ENCODE measurements around the gene SAP30BP. TPM values are rescaled to one million over a fixed set of nuclear protein-coding genes. Genes with fewer than 3 reads are reported as not detected.

The SAP30BP gene
- total and polyA plus RNA-seq, 2 of the 8 experiments (the other 6 are each of a cell fraction or from before 2014, with no cell fraction given), result 63.3 to 79.9 TPM

DNA sequence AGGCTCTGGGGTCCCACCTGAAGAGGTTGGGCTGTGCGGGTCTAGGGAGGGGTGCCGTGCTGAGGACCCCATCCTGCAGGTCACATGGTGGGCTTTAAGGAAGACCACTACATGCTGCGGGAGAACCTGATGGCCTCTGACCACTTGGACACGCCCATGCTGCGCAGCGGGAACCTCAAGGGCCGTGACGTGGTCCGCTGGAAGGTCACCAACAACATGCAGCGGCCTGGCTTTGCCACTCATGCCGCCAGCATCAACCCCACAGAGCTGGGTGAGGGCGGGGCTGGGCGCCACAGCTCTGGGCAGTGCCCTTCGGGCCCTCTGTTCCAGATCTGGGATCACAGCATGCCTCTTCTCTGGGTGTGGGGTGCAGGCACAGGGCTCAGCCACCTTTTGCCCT, 72.7 kb downstream of the SAP30BP start:
- Histone ChIP-seq H2BK12ac (ENCODE audit: low read depth, low read length) (no peak overlapping the region), H3K23me2 (ENCODE audit: low read depth, low read length) (no peaks in the 10 kb centered on the region), H3K27me3 (replicated peaks in 1 of 4; ENCODE audit: control insufficient read depth in 3 of 4, extremely low read depth in 1 of 4, insufficient read depth in 3 of 4, low read length in 3 of 4) (no peaks in the 10 kb centered on the region), H3K18ac (ENCODE audit: extremely low read depth, low read length) (no peak overlapping the region), H3K4me3 (ENCODE audit: extremely low read depth in 1 of 4, insufficient read depth in 2 of 4, low read depth in 3 of 4, low read length in 4 of 4) (no peak overlapping the region), H3K79me2 (ENCODE audit: control insufficient read depth in 1 of 2, insufficient read depth in 2 of 2, low read length in 2 of 2) (no peaks in the 10 kb centered on the region), H2AK5ac (ENCODE audit: low read depth, low read length) (no peak overlapping the region), H3K4ac (replicated peaks; ENCODE audit: insufficient read length, low read depth, low read length) (no peak overlapping the region), H3K27ac (ENCODE audit: low read depth, low read length) (no peak overlapping the region), H4K5ac (ENCODE audit: insufficient read length, low read depth, low read length) (no peak overlapping the region), H3K9ac (replicated peaks in 1 of 4; ENCODE audit: extremely low read depth in 1 of 4, low read depth in 3 of 4, low read length in 3 of 4) (no peak overlapping the region), H4K8ac (ENCODE audit: extremely low read depth, insufficient read depth, low read length) (no peak overlapping the region), H4K20me1 (replicated peaks in 1 of 2; ENCODE audit: control insufficient read depth in 1 of 2, insufficient read depth in 2 of 2, low read length in 2 of 2) (peaks cover 0 to 2% of the 10 kb centered on the region in 2 experiments), H3K23ac (ENCODE audit: insufficient read length) (no peak overlapping the region), H3K56ac (replicated peaks; ENCODE audit: insufficient read length, low read depth, low read length) (no peak overlapping the region), H4K91ac (replicated peaks; ENCODE audit: insufficient read length, low read length) (no peak overlapping the region), H3K36me3 (ENCODE audit: control insufficient read depth in 2 of 4, insufficient read depth in 4 of 4, low read length in 3 of 4) (no peaks in the 10 kb centered on the region), H2BK5ac (ENCODE audit: low read depth, low read length) (no peak overlapping the region), H3K9me3 (ENCODE audit: insufficient read depth in 2 of 2, low read depth in 1 of 2, low read length in 1 of 2) (no peaks in the 10 kb centered on the region), H2AFZ (ENCODE audit: low read length) (no peak overlapping the region), H2BK15ac (ENCODE audit: low read length) (no peak overlapping the region), H3K4me2 (ENCODE audit: insufficient read depth in 1 of 2, low read depth in 2 of 2, low read length in 2 of 2) (no peak overlapping the region), H3K4me1 (replicated peaks in 1 of 4; ENCODE audit: control insufficient read depth in 3 of 4, insufficient read depth in 4 of 4, low read length in 3 of 4) (no peaks in the 10 kb centered on the region), H3K79me1 (ENCODE audit: low read depth, low read length) (no peaks in the 10 kb centered on the region), H3K14ac (ENCODE audit: insufficient read length) (no peak overlapping the region), H2BK120ac (replicated peaks; ENCODE audit: low read depth, low read length) (no peak overlapping the region), H2BK20ac (ENCODE audit: low read length) (no peak overlapping the region)
- DNase-seq (ENCODE audit: low read depth in 1 of 2, low spot score in 2 of 2) (no peak), FAIRE-seq (no peak)
- 96% methylated on average over 14 of the region's 14 CpGs; no CpG with 5 or more reads in 1 of the 2 experiments for WGBS, 2 experiments (ENCODE audit: extremely low coverage in 1 of 2, insufficient coverage in 1 of 2, insufficient read length in 1 of 2, insufficient replicate concordance in 2 of 2, low coverage in 1 of 2, low lambda C conversion rate in 2 of 2, missing lambda C conversion rate in 1 of 2)
- POLR2A ChIA-PET (ENCODE audit: partially characterized antibody), result interaction anchor here (0.7 to 1.5 kb wide), 3 partner anchors 11 to 40 kb away, joined by 3 read pairs; a partner anchor contains a TSS
- CTCF ChIA-PET (ENCODE audit: partially characterized antibody), result interaction anchor here (1.0 to 12.3 kb wide), 6 partner anchors 9 to 103 kb away, joined by 3 to 312 read pairs (median 12); partner anchors contain the start of gene SMIM5
- TF ChIP-seq SAP30 (IDR thresholded peaks at IDR 0.05; ENCODE audit: insufficient read depth, insufficient replicate concordance, low read length) (no peak), YY1 (IDR thresholded peaks at IDR 0.05; ENCODE audit: low read depth, low read length) (no peak), CREB1 (IDR thresholded peaks at IDR 0.05) (no peak), EGR1 (IDR thresholded peaks at IDR 0.05; ENCODE audit: borderline replicate concordance, low read depth, low read length) (no peak), TAF7 (optimal IDR thresholded peaks at IDR 0.05; ENCODE audit: borderline replicate concordance, low read depth, low read length) (no peak), CHD2 (IDR thresholded peaks at IDR 0.05; ENCODE audit: low read length) (no peak), CHD1 (IDR thresholded peaks at IDR 0.05; ENCODE audit: low read depth, low read length) (no peak), NRF1 (IDR thresholded peaks at IDR 0.05; ENCODE audit: low read depth, low read length) (no peak), ASH2L (IDR thresholded peaks at IDR 0.05; ENCODE audit: low read length) (no peak), CBX5 (IDR thresholded peaks at IDR 0.05; ENCODE audit: low read depth, low read length) (no peak), ATF2 (IDR thresholded peaks at IDR 0.05; ENCODE audit: low read length) (no peak), GTF2F1 (IDR thresholded peaks at IDR 0.05; ENCODE audit: borderline replicate concordance, low read depth, low read length) (no peak), BACH1 (IDR thresholded peaks at IDR 0.05; ENCODE audit: low read length) (no peak), FOSL1 (IDR thresholded peaks at IDR 0.05; ENCODE audit: insufficient read depth, low read depth, low read length) (no peak)

Measured in H1 (cell line).